22Rv1 (cell line): ENCODE results near the gene NCKAP1.
"Not testable (repeated sequence)": the region's sequence is repeated elsewhere in the genome, so short reads cannot be mapped to it uniquely, and the experiment has no call there.

Source experiments
- H3K27ac ChIP-seq: fragments of 450-650 bp; 2 replicates; pipeline ENCODE4 v1.5.1; 2017
- ZFX ChIP-seq: fragments of 450-650 bp; IDR thresholded peaks from 2 replicates; pipeline ENCODE4 v1.6.1; 2017; ENCODE audit warnings: antibody characterized with exemption, borderline replicate concordance
- TF ChIP-seq, protein P1 (sequence below): fragments of 450-650 bp; IDR thresholded peaks from 2 replicates; pipeline ENCODE4 v1.5.1; 2017; ENCODE audit warnings: mild to moderate bottlenecking

NCKAP1 gene

DNA sequence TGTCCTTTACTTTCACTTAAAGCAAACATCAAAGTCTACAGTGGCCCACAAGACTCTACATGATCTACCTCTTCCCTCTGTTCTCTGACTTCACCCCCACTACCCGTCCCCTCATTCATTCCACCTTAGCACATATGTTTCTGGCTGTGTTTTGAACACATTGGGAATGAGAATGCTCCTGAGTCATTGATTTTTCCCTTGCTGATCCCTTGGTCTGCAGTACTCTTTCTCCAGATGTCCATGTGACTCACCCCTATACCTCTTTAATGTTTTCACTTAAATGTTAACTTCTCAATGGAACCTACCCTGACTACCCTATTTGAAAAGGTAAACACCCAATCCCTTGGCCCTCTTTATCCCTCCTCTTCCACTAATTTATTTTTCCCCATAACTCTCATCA, 141.1 kb downstream of the NCKAP1 start:
- no peak overlapping the region for H3K27ac ChIP-seq
- TF ChIP-seq, protein P1, sequence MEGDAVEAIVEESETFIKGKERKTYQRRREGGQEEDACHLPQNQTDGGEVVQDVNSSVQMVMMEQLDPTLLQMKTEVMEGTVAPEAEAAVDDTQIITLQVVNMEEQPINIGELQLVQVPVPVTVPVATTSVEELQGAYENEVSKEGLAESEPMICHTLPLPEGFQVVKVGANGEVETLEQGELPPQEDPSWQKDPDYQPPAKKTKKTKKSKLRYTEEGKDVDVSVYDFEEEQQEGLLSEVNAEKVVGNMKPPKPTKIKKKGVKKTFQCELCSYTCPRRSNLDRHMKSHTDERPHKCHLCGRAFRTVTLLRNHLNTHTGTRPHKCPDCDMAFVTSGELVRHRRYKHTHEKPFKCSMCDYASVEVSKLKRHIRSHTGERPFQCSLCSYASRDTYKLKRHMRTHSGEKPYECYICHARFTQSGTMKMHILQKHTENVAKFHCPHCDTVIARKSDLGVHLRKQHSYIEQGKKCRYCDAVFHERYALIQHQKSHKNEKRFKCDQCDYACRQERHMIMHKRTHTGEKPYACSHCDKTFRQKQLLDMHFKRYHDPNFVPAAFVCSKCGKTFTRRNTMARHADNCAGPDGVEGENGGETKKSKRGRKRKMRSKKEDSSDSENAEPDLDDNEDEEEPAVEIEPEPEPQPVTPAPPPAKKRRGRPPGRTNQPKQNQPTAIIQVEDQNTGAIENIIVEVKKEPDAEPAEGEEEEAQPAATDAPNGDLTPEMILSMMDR = no peak
- no peak for TF ChIP-seq ZFX

DNA sequence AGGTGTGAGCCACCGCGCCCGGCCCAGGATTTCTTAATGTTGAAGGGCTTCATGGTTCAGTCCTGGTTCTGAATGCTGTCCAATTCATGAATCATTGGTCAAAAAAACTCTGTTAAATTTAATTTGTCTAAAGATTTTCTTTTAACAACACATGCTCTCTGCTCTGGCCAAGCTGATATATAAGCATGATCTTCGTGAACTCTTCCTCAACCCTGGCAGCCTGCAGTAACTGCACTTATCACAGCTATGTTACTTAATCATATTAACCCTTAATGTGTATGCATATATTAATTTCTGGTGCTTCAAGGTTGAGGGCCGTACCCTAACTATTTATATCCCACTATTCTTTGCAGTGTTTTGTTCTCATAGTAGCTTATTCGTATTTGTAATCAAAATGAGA, 142.5 kb downstream of the NCKAP1 start:
- H3K27ac ChIP-seq = no peak overlapping the region
- TF ChIP-seq, protein P1 = no peak
- TF ChIP-seq ZFX = no peak

DNA sequence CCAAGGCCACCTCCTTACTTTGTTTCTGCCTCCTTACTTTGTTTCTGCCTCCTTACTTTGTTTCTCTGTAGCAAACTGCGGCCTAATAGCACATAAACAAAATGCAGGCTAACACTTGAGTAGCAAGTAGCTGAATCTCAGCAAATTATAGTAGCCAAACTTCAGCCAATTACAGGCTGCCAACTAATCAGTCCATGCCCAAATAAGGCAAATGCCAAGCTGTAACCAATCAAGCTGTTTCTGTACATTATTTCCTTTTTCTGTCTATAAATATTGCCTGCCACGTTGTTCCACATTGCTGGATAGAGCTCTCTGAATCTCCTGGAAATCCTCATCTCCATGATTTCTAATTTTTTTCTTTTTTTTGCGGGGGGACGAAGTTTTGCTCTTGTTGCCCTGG, 143.1 kb downstream of the NCKAP1 start:
- H3K27ac ChIP-seq = no peak overlapping the region
- no peak for TF ChIP-seq ZFX
- TF ChIP-seq, protein P1 = no peak

DNA sequence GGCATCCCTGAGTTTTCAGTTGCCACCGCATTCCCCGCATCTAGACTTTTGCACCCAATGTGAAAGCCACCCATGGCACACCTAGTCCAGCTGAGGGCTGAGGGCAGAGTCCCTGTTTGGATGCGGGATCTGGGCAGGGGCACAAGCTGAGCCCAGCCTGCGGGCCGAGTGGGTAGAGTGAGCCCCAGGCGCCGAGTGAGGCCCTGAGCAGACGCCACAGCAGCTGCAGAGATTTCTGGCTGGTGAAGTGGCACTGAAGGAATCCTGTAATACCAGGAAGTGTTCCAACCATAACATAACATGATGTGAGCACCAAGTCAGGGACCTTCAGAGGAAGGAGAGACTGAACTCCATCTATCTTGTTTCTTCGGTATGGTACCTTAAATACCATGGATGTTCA, 144.1 kb downstream of the NCKAP1 start:
- H3K27ac ChIP-seq = no peak overlapping the region
- no peak for TF ChIP-seq ZFX
- TF ChIP-seq, protein P1 = no peak

DNA sequence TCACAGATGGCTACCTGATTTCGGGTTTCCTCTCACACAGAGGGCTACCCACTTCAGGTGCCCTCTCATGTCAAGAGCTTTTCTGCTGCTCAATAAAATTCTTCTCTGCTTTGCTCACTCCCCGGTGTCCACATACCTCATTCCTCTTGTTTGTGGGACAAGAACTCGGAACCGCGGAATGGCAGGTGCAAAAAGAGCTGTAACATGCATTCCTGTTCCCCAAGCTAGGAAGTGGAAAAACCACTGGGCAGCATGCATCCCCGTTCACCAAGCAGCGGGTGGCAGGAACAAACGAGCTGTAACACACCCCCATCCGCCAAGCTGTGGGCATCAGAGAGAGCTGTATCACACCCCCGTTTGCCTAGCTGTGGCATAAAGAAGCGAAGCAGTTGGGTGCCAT, 144.6 kb downstream of the NCKAP1 start:
- TF ChIP-seq ZFX = no peak
- TF ChIP-seq, protein P1 = no peak
- H3K27ac ChIP-seq = no peak overlapping the region

DNA sequence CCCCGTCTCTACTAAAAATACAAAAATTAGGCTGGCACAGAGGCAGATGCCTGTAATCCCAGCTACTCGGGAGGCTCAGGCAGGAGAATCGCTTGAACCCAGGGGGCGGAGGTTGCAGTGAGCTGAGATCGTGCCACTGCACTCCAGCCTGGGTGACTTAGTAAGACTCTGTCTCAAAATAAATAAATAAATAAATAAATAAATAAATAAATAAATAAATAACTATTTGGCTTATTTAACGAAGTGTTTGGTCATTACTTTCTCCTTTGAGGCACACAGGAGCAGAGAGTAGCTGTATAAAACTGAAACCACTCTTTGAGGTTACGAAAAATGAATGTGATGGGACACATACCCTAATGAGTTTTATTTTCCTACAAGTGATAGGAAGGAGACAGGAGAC, 145.2 kb downstream of the NCKAP1 start:
- H3K27ac ChIP-seq = not testable (repeated sequence)

DNA sequence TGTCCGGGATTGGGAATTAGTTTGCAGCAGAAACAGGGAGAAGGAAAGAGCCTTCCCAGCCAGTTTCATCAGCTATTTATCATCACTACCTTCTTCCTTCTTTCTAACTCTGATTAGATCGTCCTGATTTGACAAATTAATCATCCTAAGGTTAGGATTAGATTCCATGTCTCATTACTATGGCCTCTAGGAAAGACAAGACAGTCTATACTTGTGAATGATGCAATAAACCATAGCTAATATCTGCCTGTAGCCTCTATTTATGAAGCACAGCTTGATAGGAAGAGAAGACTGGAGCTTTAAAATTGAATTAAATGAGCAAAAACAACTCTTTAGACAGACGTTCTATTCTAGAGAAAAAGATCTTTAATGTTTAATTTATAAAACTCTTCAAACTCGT, 146.6 kb downstream of the NCKAP1 start:
- no peak overlapping the region for H3K27ac ChIP-seq
- TF ChIP-seq, protein P1 = no peak
- no peak for TF ChIP-seq ZFX

DNA sequence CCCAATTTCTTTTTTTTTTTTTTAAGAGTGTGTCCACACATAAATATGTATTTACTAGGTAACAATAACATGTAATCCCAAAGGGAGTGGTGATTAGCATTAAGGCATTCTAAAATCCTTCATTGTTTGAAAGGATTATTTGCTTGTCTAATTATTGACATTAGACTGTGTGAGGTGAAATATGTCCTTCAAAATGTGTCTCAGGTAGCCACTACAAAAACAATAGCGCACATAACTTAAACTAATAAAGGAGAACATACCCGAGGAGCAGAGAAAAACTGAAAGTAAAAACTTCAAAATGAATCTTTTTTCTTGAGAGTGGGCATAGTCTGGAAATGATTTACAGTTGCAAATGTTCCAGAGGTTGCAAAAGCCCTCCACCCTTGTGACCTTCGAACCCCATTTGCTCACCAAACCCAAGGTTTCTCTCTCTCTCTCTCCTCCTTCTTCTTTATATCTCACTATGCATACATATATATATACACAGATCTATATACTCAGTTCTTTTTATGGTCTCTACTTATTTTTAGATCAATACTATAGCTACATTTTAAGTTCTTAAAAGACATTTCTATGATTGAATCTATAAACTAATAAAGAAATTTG, 147.4 kb downstream of the NCKAP1 start:
- no peak overlapping the region for H3K27ac ChIP-seq
- TF ChIP-seq ZFX = no peak
- TF ChIP-seq, protein P1 = no peak
